Neural progenitor cell (in vitro differentiated cells): ENCODE measurements around the gene HRG. TPM values are rescaled to one million over a fixed set of nuclear protein-coding genes. Genes with fewer than 3 reads are reported as not detected.

Experiments
- DNase-seq: peaks from one replicate; pipeline ENCODE4 v3.0.0-alpha.2; 2016; ENCODE audit warnings: low spot score
- H2AFZ ChIP-seq: fragments of 200-600 bp; sonication (generic); replicated peaks from 2 replicates; pipeline ENCODE4 v1.6.1; 2016; ENCODE audit warnings: antibody characterized with exemption
- H3F3A ChIP-seq: fragments of 200-600 bp; sonication (generic); 2 replicates; pipeline ENCODE4 v1.6.1; 2016; ENCODE audit warnings: antibody characterized with exemption, low read depth
- H3K27ac ChIP-seq: fragments of 200-600 bp; sonication (generic); 2 replicates; pipeline ENCODE4 v1.5.1; 2016; ENCODE audit warnings: mild to moderate bottlenecking
- H3K27me3 ChIP-seq: fragments of 200-600 bp; sonication (generic); 2 replicates; pipeline ENCODE4 v1.6.1; 2016; ENCODE audit warnings: mild to moderate bottlenecking, moderate library complexity
- H3K36me3 ChIP-seq: fragments of 200-600 bp; sonication (generic); 2 replicates; pipeline ENCODE4 v1.5.1; 2016
- H3K4me1 ChIP-seq: fragments of 200-600 bp; sonication (generic); 2 replicates; pipeline ENCODE4 v1.6.1; 2016; ENCODE audit warnings: mixed run types
- H3K4me2 ChIP-seq: fragments of 200-600 bp; sonication (generic); 2 replicates; pipeline ENCODE4 v1.6.1; 2016
- H3K4me3 ChIP-seq: fragments of 200-600 bp; sonication (generic); 2 replicates; pipeline ENCODE4 v1.5.1; 2016
- H3K79me2 ChIP-seq: fragments of 200-600 bp; sonication (generic); 2 replicates; pipeline ENCODE4 v1.6.1; 2016; ENCODE audit warnings: low read depth
- H3K9ac ChIP-seq: fragments of 200-600 bp; sonication (generic); 2 replicates; pipeline ENCODE4 v1.6.1; 2016
- H3K9me3 ChIP-seq: fragments of 200-600 bp; sonication (generic); 2 replicates; pipeline ENCODE4 v1.5.1; 2016; ENCODE audit warnings: low read depth
- H4K20me1 ChIP-seq: fragments of 200-600 bp; sonication (generic); 2 replicates; pipeline ENCODE4 v1.6.1; 2016; ENCODE audit warnings: low read depth
- H3K27ac Mint-ChIP-seq: 3 replicates; pipeline ENCODE4 v1.8.0; 2021; ENCODE audit warnings: mixed read lengths
- H3K27me3 Mint-ChIP-seq: 2 replicates; pipeline ENCODE4 v1.8.0; 2022; ENCODE audit warnings: low read depth, mild to moderate bottlenecking, inconsistent platforms, moderate library complexity, mixed read lengths; ENCODE audit not compliant: insufficient read depth
- H3K36me3 Mint-ChIP-seq: 3 replicates; pipeline ENCODE4 v1.8.0; 2021; ENCODE audit warnings: mixed read lengths
- H3K4me1 Mint-ChIP-seq: 3 replicates; pipeline ENCODE4 v1.8.0; 2021; ENCODE audit warnings: mixed read lengths
- H3K4me3 Mint-ChIP-seq: 3 replicates; pipeline ENCODE4 v1.8.0; 2021; ENCODE audit warnings: mild to moderate bottlenecking, moderate library complexity, mixed read lengths
- H3K9me3 Mint-ChIP-seq: 3 replicates; pipeline ENCODE4 v1.8.0; 2020; ENCODE audit warnings: mixed read lengths
- CTCF ChIP-seq: fragments of 200-600 bp; sonication (generic); IDR thresholded peaks from 2 replicates; pipeline ENCODE4 v1.5.1; 2017; ENCODE audit warnings: antibody characterized with exemption, mild to moderate bottlenecking
- EZH2 ChIP-seq: fragments of 200-600 bp; sonication (generic); IDR thresholded peaks from 2 replicates; pipeline ENCODE4 v1.6.1; 2017; ENCODE audit warnings: antibody characterized with exemption, mild to moderate bottlenecking, moderate library complexity
- EZH2phosphoT487 ChIP-seq: fragments of 200-600 bp; sonication (generic); IDR thresholded peaks from 2 replicates; pipeline ENCODE4 v1.6.1; 2017; ENCODE audit warnings: antibody characterized with exemption
- total RNA-seq: library from RNA; depleted of rRNA; stranded (reverse); fragments of >200 nt; gene quantifications from 2 replicates; pipeline ENCODE4 v1.2.3, GENCODE V29; 2015; ENCODE audit warnings: low replicate concordance

The HRG gene
- total RNA-seq, 1 donor from 2014 or later = not detected

- Histone ChIP-seq H3F3A (peaks cover 18% of the 10 kb centered on the region), H3K27ac (no peak overlapping the region), H3K36me3 (no peaks in the 10 kb centered on the region), H3K27me3 (peaks cover 72% of the 10 kb centered on the region), H3K9ac (no peak overlapping the region), H3K4me2 (peak overlapping the region; percentile 15), H3K79me2 (no peaks in the 10 kb centered on the region), H4K20me1 (peaks cover 11% of the 10 kb centered on the region), H2AFZ (no peak overlapping the region), H3K4me1 (peaks cover 21% of the 10 kb centered on the region), H3K4me3 (no peak overlapping the region), H3K9me3 (no peaks in the 10 kb centered on the region)
- peak; percentile 24 for DNase-seq
- H3K9me3 Mint-ChIP-seq = no peaks in the 10 kb centered on the region
- H3K4me1 Mint-ChIP-seq = peaks cover 17% of the 10 kb centered on the region
- no peak overlapping the region for H3K4me3 Mint-ChIP-seq
- TF ChIP-seq EZH2 = no peak
- TF ChIP-seq CTCF = no peak
- no peak for TF ChIP-seq EZH2phosphoT487
- H3K27me3 Mint-ChIP-seq = peaks cover 6% of the 10 kb centered on the region
- no peak overlapping the region for H3K27ac Mint-ChIP-seq
- no peaks in the 10 kb centered on the region for H3K36me3 Mint-ChIP-seq
Measured at GRCh38 chr3:186664119-186664495, 1.7 kb upstream of the HRG start.

GRCh38 chr3:186664506-186664905, 1.3 kb upstream of the HRG start:
- Histone ChIP-seq H3K27me3 (peaks cover 73% of the 10 kb centered on the region), H3K4me3 (no peak overlapping the region), H3K27ac (no peak overlapping the region), H3K9ac (no peak overlapping the region), H3K4me2 (no peak overlapping the region), H4K20me1 (peaks cover 11% of the 10 kb centered on the region), H3F3A (peaks cover 18% of the 10 kb centered on the region), H3K79me2 (no peaks in the 10 kb centered on the region), H2AFZ (no peak overlapping the region), H3K9me3 (no peaks in the 10 kb centered on the region), H3K4me1 (peaks cover 21% of the 10 kb centered on the region), H3K36me3 (no peaks in the 10 kb centered on the region)
- no peak overlapping the region for H3K27ac Mint-ChIP-seq
- DNase-seq = peak; percentile 4
- TF ChIP-seq EZH2phosphoT487 (no peak), CTCF (no peak), EZH2 (no peak)
- no peaks in the 10 kb centered on the region for H3K36me3 Mint-ChIP-seq
- H3K4me3 Mint-ChIP-seq = no peak overlapping the region
- peaks cover 17% of the 10 kb centered on the region for H3K4me1 Mint-ChIP-seq
- H3K9me3 Mint-ChIP-seq = no peaks in the 10 kb centered on the region
- H3K27me3 Mint-ChIP-seq = peaks cover 6% of the 10 kb centered on the region

GRCh38 chr3:186668426-186668825, 2.6 kb downstream of the HRG start:
- Histone ChIP-seq H3K27ac (no peak overlapping the region), H3K27me3 (peaks cover 52% of the 10 kb centered on the region), H4K20me1 (peaks cover 11% of the 10 kb centered on the region), H3K9me3 (no peaks in the 10 kb centered on the region), H3K36me3 (no peaks in the 10 kb centered on the region), H3K4me1 (peaks cover 10% of the 10 kb centered on the region), H2AFZ (no peak overlapping the region), H3K4me3 (no peak overlapping the region), H3K4me2 (no peak overlapping the region), H3F3A (peaks cover 12% of the 10 kb centered on the region), H3K79me2 (no peaks in the 10 kb centered on the region), H3K9ac (no peak overlapping the region)
- Mint-ChIP-seq H3K27me3 (peaks cover 2% of the 10 kb centered on the region), H3K27ac (no peak overlapping the region), H3K4me3 (no peak overlapping the region), H3K9me3 (no peaks in the 10 kb centered on the region), H3K36me3 (no peaks in the 10 kb centered on the region), H3K4me1 (peaks cover 10% of the 10 kb centered on the region)
- no peak for DNase-seq
- no peak for TF ChIP-seq EZH2phosphoT487
- no peak for TF ChIP-seq CTCF
- TF ChIP-seq EZH2 = no peak
